SK-N-SH (cell line): Measurements from ENCODE around the gene ESRRA. TPM values are rescaled to one million over a fixed set of nuclear protein-coding genes. Genes with fewer than 3 reads are reported as not detected.

ENCODE experiments used
- CTCF ChIA-PET: fragments of 300-600, 350-600 bp; formaldehyde crosslinking; extraction: SDS; loops from one replicate; lab custom pipeline; 2021; lab: Yijun Ruan, JAX
- POLR2A ChIA-PET: fragments of 350-600 bp; sonication (Branson Sonifier 250); formaldehyde crosslinking; extraction: SDS; loops from one replicate; lab custom pipeline; 2020; ENCODE audit warnings: antibody characterized with exemption, inconsistent platforms; lab: Yijun Ruan, JAX
- DNase-seq: peaks from one replicate; pipeline ENCODE4 v3.0.0; 2012
- H2AFZ ChIP-seq: fragments of 200-600 bp; sonication (generic); 2 replicates; pipeline ENCODE4 v1.8.1; 2016; ENCODE audit warnings: antibody characterized with exemption, mild to moderate bottlenecking, low read depth
- H3F3A ChIP-seq: fragments of 200-600 bp; sonication (generic); replicated peaks from 2 replicates; pipeline ENCODE3; 2016; ENCODE audit warnings: antibody characterized with exemption, mild to moderate bottlenecking; ENCODE audit not compliant: insufficient read depth
- H3K27ac ChIP-seq, 2 experiments: fragments of 200-500 bp in 1 of 2; fragments of 200-600 bp in 1 of 2; sonication (Bioruptor generic) in 1 of 2; sonication (generic), shearing (Covaris generic) in 1 of 2; 2 replicates each; pipeline versions ENCODE4 v1.5.1 to v1.6.1; 2014 to 2016; ENCODE audit warnings: low read depth in 2 of 2, inconsistent platforms in 1 of 2, low read length in 1 of 2, mild to moderate bottlenecking in 1 of 2, mixed read lengths in 1 of 2
- H3K27me3 ChIP-seq: fragments of 200-600 bp; sonication (generic), shearing (Covaris generic); 2 replicates; pipeline ENCODE4 v1.6.1; 2016; ENCODE audit warnings: mixed run types; ENCODE audit not compliant: insufficient read depth
- H3K36me3 ChIP-seq, 2 experiments: fragments of 200-500 bp in 1 of 2; fragments of 200-600 bp in 1 of 2; sonication (Bioruptor generic) in 1 of 2; sonication (generic) in 1 of 2; replicated peaks in 1 of 2; 2 replicates each; pipeline versions ENCODE3 to v1.5.1; 2014 to 2016; ENCODE audit warnings: low read length in 1 of 2, mild to moderate bottlenecking in 1 of 2; ENCODE audit not compliant: insufficient read depth in 2 of 2, control insufficient read depth in 1 of 2
- H3K4me1 ChIP-seq, 2 experiments: fragments of 200-500 bp in 1 of 2; fragments of 200-600 bp in 1 of 2; sonication (Bioruptor generic) in 1 of 2; sonication (generic), shearing (Covaris generic) in 1 of 2; 2 replicates each; pipeline versions ENCODE4 v1.5.1 to v1.6.1; 2014 to 2016; ENCODE audit warnings: low read depth in 1 of 2, low read length in 1 of 2, mixed run types in 1 of 2; ENCODE audit not compliant: insufficient read depth in 2 of 2, control insufficient read depth in 1 of 2
- H3K4me2 ChIP-seq: fragments of 200-600 bp; sonication (generic), shearing (Covaris generic); 2 replicates; pipeline ENCODE4 v1.6.1; 2017; ENCODE audit warnings: mixed run types
- H3K4me3 ChIP-seq, 2 experiments: fragments of 200-500 bp in 1 of 2; fragments of 200-600 bp in 1 of 2; sonication (Bioruptor generic) in 1 of 2; sonication (generic), shearing (Covaris generic) in 1 of 2; 2 replicates each; pipeline versions ENCODE4 v1.5.1 to v1.8.1; 2014 to 2016; ENCODE audit warnings: low read depth in 2 of 2, inconsistent platforms in 1 of 2, low read length in 1 of 2, mild to moderate bottlenecking in 1 of 2, mixed read lengths in 1 of 2, moderate library complexity in 1 of 2
- H3K79me2 ChIP-seq: fragments of 200-600 bp; sonication (generic); 2 replicates; pipeline ENCODE4 v1.8.1; 2017; ENCODE audit warnings: mild to moderate bottlenecking; ENCODE audit not compliant: insufficient read depth
- H3K9ac ChIP-seq: fragments of 200-600 bp; sonication (generic); 2 replicates; pipeline ENCODE4 v1.6.1; 2017; ENCODE audit warnings: mixed run types
- H3K9me2 ChIP-seq: fragments of 200-600 bp; sonication (generic); 2 replicates; pipeline ENCODE4 v1.6.1; 2017; ENCODE audit warnings: mixed run types
- H3K9me3 ChIP-seq: fragments of 200-600 bp; sonication (generic); 2 replicates; pipeline ENCODE4 v1.6.1; 2017; ENCODE audit warnings: mixed run types, mild to moderate bottlenecking, moderate library complexity
- H4K20me1 ChIP-seq: fragments of 200-600 bp; sonication (generic); 2 replicates; pipeline ENCODE4 v1.6.1; 2017; ENCODE audit warnings: mild to moderate bottlenecking, mixed run types; ENCODE audit not compliant: insufficient read depth
- EZH2phosphoT487 ChIP-seq: fragments of 200-600 bp; sonication (generic); IDR thresholded peaks from 2 replicates; pipeline ENCODE4 v1.6.1; 2017; ENCODE audit warnings: low read depth, mixed run types, mild to moderate bottlenecking, antibody characterized with exemption, moderate library complexity, borderline replicate concordance
- FOXJ3 ChIP-seq: sonication (generic); formaldehyde crosslinking; IDR thresholded peaks from 2 replicates; pipeline ENCODE4 v1.5.1; 2020; ENCODE audit warnings: mild to moderate bottlenecking, missing genetic modification reagents
- FOXM1 ChIP-seq: IDR thresholded peaks from 2 replicates; pipeline ENCODE4 v1.4.0; 2012; ENCODE audit warnings: low read depth, mild to moderate bottlenecking
- GABPA ChIP-seq: IDR thresholded peaks from 2 replicates; pipeline ENCODE4 v1.4.0; 2012; ENCODE audit warnings: low read depth, mild to moderate bottlenecking
- GATA2 ChIP-seq: sonication (generic); formaldehyde crosslinking; IDR thresholded peaks from 2 replicates; pipeline ENCODE4 v1.5.0; 2020; ENCODE audit warnings: mild to moderate bottlenecking, missing genetic modification reagents
- MXI1 ChIP-seq: IDR thresholded peaks from 2 replicates; pipeline ENCODE4 v1.6.1; 2012; ENCODE audit warnings: mild to moderate bottlenecking, low read depth, low read length, improper control_type of control experiment
- NRF1 ChIP-seq: IDR thresholded peaks from 2 replicates; pipeline ENCODE4 v1.6.1; 2012; ENCODE audit warnings: low read depth, mild to moderate bottlenecking, low read length
- POLR2AphosphoS5 ChIP-seq: IDR thresholded peaks from 2 replicates; pipeline ENCODE4 v1.6.1; 2012; ENCODE audit warnings: low read depth, low read length
- RXRA ChIP-seq: IDR thresholded peaks from 2 replicates; pipeline ENCODE4 v1.4.0; 2012; ENCODE audit warnings: low read depth, mild to moderate bottlenecking, borderline replicate concordance
- SIN3A ChIP-seq: IDR thresholded peaks from 2 replicates; pipeline ENCODE4 v1.6.1; 2012; ENCODE audit warnings: low read depth, mild to moderate bottlenecking, low read length, moderate library complexity, borderline replicate concordance
- TAF1 ChIP-seq: IDR thresholded peaks from 2 replicates; pipeline ENCODE4 v1.6.1; 2012; ENCODE audit warnings: low read depth, mild to moderate bottlenecking, low read length, moderate library complexity, borderline replicate concordance
- WGBS: methylation state at CpG from one replicate; pipeline ENCODE4 v1.1.6; 2017; ENCODE audit warnings: low lambda C conversion rate; 5-methylcytosine and 5-hydroxymethylcytosine counted together
- polyA plus RNA-seq, 3 experiments: library from polyadenylated mRNA; depleted of rRNA; stranded (reverse); fragments of >200 nt; gene quantifications; 2 replicates each; pipeline ENCODE4 v1.2.3, GENCODE V29; 2012
- TF ChIP-seq, protein P1 (sequence below): fragments of 150-350 bp; IDR thresholded peaks from 2 replicates; pipeline ENCODE4 v1.6.1; 2016; ENCODE audit warnings: mild to moderate bottlenecking, low read depth, low read length
- TF ChIP-seq, protein P2 (sequence below): IDR thresholded peaks from 2 replicates; pipeline ENCODE4; 2012
- TF ChIP-seq, protein P3 (sequence below): IDR thresholded peaks from 2 replicates; pipeline ENCODE4 v1.4.0; 2012; ENCODE audit warnings: low read depth
- TF ChIP-seq, protein P4 (sequence below): IDR thresholded peaks from 2 replicates; pipeline ENCODE4 v1.4.0; 2012; ENCODE audit warnings: low read depth, borderline replicate concordance

ESRRA gene
- polyA plus RNA-seq, 1 of the 3 experiments (the other 2 are of a cell fraction): 27.8 TPM

DNA sequence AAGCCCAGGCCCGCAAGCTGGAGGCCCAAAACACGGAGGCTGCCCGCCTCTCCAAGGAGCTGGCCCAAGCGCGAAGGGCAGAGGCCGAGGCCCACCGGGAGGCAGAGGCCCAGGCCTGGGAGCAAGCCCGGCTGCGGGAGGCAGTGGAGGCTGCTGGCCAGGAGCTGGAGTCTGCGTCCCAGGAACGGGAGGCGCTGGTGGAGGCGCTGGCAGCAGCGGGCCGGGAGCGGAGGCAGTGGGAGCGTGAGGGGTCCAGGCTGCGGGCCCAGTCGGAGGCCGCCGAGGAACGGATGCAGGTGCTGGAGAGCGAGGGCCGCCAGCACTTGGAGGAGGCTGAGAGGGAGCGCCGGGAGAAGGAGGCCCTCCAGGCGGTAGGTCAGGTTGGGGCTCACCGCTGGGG, 39.5 kb downstream of the ESRRA start:
- DNase-seq: no peak
- no peak overlapping the region for H3K27ac ChIP-seq
- H3K4me2 ChIP-seq: no peak overlapping the region
- H3K36me3 ChIP-seq: no peaks in the 10 kb centered on the region
- no peaks in the 10 kb centered on the region for H4K20me1 ChIP-seq
- no peak for TF ChIP-seq NRF1
- TF ChIP-seq, protein P1, sequence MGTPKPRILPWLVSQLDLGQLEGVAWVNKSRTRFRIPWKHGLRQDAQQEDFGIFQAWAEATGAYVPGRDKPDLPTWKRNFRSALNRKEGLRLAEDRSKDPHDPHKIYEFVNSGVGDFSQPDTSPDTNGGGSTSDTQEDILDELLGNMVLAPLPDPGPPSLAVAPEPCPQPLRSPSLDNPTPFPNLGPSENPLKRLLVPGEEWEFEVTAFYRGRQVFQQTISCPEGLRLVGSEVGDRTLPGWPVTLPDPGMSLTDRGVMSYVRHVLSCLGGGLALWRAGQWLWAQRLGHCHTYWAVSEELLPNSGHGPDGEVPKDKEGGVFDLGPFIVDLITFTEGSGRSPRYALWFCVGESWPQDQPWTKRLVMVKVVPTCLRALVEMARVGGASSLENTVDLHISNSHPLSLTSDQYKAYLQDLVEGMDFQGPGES: no peak
- no peak for TF ChIP-seq FOXJ3 (CRISPR knock-in tag)
- CTCF ChIA-PET: interaction anchor here (0.7 to 5.7 kb wide), 7 partner anchors 10 to 105 kb away, joined by 3 to 42 read pairs (median 3); partner anchors contain the start of genes ESRRA and PLCB3
- 93% methylated on average over 28 of the region's 28 CpGs for WGBS
- POLR2A ChIA-PET: no interaction called here
- no peak overlapping the region for H3K9ac ChIP-seq
- H3K79me2 ChIP-seq: no peaks in the 10 kb centered on the region
- no peaks in the 10 kb centered on the region for H3K9me3 ChIP-seq
- H3K27me3 ChIP-seq: no peaks in the 10 kb centered on the region
- no peak overlapping the region for H3K4me3 ChIP-seq
- H3F3A ChIP-seq: no peaks in the 10 kb centered on the region
- H3K4me1 ChIP-seq: no peaks in the 10 kb centered on the region; a peak in 1 of 4 replicates
- H3K9me2 ChIP-seq: no peaks in the 10 kb centered on the region
- H2AFZ ChIP-seq: no peak overlapping the region

DNA sequence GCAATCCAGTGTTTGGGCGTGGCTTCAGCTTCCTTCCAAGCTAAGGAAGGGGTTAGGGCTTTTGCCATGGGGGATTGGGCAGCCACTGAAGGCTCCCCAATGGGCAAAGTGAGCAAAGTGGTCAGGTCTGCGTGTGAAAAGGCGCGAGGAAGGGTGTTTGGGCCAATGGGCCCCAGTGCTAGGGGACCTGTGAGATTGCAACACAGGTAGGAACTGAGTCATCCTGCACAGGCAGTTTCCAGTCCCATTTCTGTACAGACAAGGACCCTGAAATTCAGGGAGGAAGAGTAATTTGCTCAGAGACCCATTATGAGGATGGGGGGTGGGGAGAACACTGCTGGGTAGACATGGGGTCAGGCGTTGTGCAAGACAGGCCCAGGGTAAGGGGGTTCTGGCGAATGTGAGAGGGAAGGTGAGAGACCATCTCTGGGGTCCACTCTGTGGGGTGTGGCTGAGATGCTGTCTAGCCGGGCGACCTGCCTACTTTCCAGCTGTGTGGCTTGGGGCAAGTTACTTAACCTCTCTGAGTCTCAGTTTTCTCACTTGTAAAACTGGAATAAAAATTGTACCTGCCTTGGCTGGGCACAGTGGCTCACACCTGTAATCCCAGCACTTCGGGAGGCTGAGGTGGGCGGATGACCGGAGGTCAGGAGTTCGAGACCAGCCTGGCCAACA, 42.0 kb downstream of the ESRRA start:
- ChIA-PET POLR2A (no interaction called here), CTCF (no interaction called here)
- H3K4me3 ChIP-seq: no peak overlapping the region
- H3K9me3 ChIP-seq: no peaks in the 10 kb centered on the region
- no peaks in the 10 kb centered on the region for H3K27me3 ChIP-seq
- H2AFZ ChIP-seq: no peak overlapping the region
- H3K27ac ChIP-seq: no peak overlapping the region
- H3F3A ChIP-seq: no peaks in the 10 kb centered on the region
- no peaks in the 10 kb centered on the region for H3K79me2 ChIP-seq
- no peak for TF ChIP-seq FOXM1
- TF ChIP-seq GATA2 (CRISPR knock-in tag): no peak
- no peak for TF ChIP-seq FOXJ3 (CRISPR knock-in tag)
- no peaks in the 10 kb centered on the region for H3K36me3 ChIP-seq
- H3K4me2 ChIP-seq: no peak overlapping the region
- H3K4me1 ChIP-seq: no peaks in the 10 kb centered on the region; a peak in 1 of 4 replicates
- no peak overlapping the region for H3K9ac ChIP-seq
- H3K9me2 ChIP-seq: no peaks in the 10 kb centered on the region
- whole genome bisulfite sequencing: 80% methylated on average over 12 of the region's 12 CpGs
- DNase-seq: peak; percentile 14
- no peaks in the 10 kb centered on the region for H4K20me1 ChIP-seq

DNA sequence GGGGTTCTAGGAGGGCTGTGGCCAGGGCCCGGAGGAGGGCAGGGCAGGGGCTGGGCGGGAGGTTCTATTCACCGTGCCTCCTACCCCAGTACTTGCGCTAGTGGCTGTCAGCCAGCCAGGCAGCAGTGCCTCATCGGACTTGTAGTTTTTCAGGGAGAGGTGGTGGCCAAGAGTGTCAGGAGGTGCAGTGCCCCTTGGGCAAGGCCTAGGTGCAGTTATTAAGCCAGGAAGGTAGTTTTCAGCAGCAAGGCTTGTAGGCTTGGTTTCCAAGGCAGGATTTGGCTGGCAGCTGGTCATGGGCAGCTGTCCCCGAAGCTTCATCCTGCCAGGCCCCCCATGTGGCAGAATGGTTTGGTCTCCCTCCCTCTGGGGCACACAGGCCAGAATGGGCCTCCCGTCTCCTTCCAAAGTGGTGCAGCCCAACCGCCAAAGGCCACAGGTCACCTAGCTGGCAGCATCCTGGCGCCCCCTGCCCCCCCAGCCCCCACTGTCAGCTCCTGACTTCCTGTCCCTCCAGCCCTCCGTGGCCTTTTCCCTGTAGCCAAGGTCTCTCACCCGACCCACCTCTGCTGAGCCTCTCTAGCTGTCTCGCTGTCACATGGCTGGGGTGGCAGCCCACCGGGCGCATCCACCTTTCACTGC, 43.2 kb downstream of the ESRRA start:
- Histone ChIP-seq H3K9me3 (no peaks in the 10 kb centered on the region), H3K4me1 (no peaks in the 10 kb centered on the region; a peak in 1 of 4 replicates), H3F3A (no peaks in the 10 kb centered on the region), H3K27me3 (no peaks in the 10 kb centered on the region), H3K9ac (no peak overlapping the region), H3K27ac (no peak overlapping the region)
- CTCF ChIA-PET: interaction anchor here (0.7 to 1.7 kb wide), 3 partner anchors 17 to 205 kb away, joined by 3 to 5 read pairs (median 4); no protein-coding TSS in a partner anchor
- peak; percentile 60 for DNase-seq
- 85% methylated on average over 9 of the region's 14 CpGs for WGBS
- TF ChIP-seq GABPA: no peak
- no peak for TF ChIP-seq POLR2AphosphoS5
- no peak for TF ChIP-seq TAF1
- TF ChIP-seq EZH2phosphoT487: no peak
- no peak for TF ChIP-seq FOXJ3 (CRISPR knock-in tag)
- TF ChIP-seq, protein P2, sequence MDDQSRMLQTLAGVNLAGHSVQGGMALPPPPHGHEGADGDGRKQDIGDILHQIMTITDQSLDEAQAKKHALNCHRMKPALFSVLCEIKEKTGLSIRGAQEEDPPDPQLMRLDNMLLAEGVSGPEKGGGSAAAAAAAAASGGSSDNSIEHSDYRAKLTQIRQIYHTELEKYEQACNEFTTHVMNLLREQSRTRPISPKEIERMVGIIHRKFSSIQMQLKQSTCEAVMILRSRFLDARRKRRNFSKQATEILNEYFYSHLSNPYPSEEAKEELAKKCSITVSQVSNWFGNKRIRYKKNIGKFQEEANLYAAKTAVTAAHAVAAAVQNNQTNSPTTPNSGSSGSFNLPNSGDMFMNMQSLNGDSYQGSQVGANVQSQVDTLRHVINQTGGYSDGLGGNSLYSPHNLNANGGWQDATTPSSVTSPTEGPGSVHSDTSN: no peak
- TF ChIP-seq NRF1: no peak
- no peak for TF ChIP-seq RXRA
- TF ChIP-seq, protein P3, sequence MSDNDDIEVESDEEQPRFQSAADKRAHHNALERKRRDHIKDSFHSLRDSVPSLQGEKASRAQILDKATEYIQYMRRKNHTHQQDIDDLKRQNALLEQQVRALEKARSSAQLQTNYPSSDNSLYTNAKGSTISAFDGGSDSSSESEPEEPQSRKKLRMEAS: no peak
- TF ChIP-seq SIN3A: no peak
- TF ChIP-seq, protein P4, sequence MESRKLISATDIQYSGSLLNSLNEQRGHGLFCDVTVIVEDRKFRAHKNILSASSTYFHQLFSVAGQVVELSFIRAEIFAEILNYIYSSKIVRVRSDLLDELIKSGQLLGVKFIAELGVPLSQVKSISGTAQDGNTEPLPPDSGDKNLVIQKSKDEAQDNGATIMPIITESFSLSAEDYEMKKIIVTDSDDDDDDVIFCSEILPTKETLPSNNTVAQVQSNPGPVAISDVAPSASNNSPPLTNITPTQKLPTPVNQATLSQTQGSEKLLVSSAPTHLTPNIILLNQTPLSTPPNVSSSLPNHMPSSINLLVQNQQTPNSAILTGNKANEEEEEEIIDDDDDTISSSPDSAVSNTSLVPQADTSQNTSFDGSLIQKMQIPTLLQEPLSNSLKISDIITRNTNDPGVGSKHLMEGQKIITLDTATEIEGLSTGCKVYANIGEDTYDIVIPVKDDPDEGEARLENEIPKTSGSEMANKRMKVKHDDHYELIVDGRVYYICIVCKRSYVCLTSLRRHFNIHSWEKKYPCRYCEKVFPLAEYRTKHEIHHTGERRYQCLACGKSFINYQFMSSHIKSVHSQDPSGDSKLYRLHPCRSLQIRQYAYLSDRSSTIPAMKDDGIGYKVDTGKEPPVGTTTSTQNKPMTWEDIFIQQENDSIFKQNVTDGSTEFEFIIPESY: no peak
- TF ChIP-seq MXI1: no peak
- TF ChIP-seq, all 33 proteins: peak for 0
- Histone ChIP-seq H3K4me3 (no peak overlapping the region), H2AFZ (no peak overlapping the region), H3K36me3 (no peaks in the 10 kb centered on the region), H3K9me2 (no peaks in the 10 kb centered on the region), H4K20me1 (no peaks in the 10 kb centered on the region), H3K79me2 (no peaks in the 10 kb centered on the region), H3K4me2 (no peak overlapping the region)
- POLR2A ChIA-PET: no interaction called here
